SK-N-SH treated with all-trans-retinoic acid at 6 μM for 48 hours (cell line): ENCODE results near the gene LYRM4.

Experiments used
- ARNTL ChIP-seq: fragments of 450-650 bp; formaldehyde crosslinking; IDR thresholded peaks from 2 replicates; pipeline ENCODE4 v1.5.0; 2020; ENCODE audit warnings: low read depth, mild to moderate bottlenecking, moderate library complexity, borderline replicate concordance
- CSDC2 ChIP-seq: fragments of 250-450 bp; sonication (Bioruptor Pico); IDR thresholded peaks from 2 replicates; pipeline ENCODE4 v1.5.0; 2020; ENCODE audit warnings: mild to moderate bottlenecking, moderate library complexity
- ISL1 ChIP-seq: fragments of 250-450 bp; sonication (Bioruptor Pico); IDR thresholded peaks from 2 replicates; pipeline ENCODE4 v2.1.2; 2022; ENCODE audit warnings: mild to moderate bottlenecking, moderate library complexity
- OSR1 ChIP-seq: fragments of 250-450 bp; sonication (Bioruptor Pico); IDR thresholded peaks from 2 replicates; pipeline ENCODE4 v1.8.0; 2022; ENCODE audit warnings: moderate library complexity, mild to moderate bottlenecking, inconsistent platforms
- ZFP3 ChIP-seq: fragments of 250-450 bp; sonication (Bioruptor Pico); IDR thresholded peaks from 2 replicates; pipeline ENCODE4 v1.5.0; 2020; ENCODE audit warnings: mild to moderate bottlenecking, moderate library complexity
- ZFP30 ChIP-seq: fragments of 450-650 bp; formaldehyde crosslinking; IDR thresholded peaks from 2 replicates; pipeline ENCODE4 v1.5.0; 2022; ENCODE audit warnings: mild to moderate bottlenecking, moderate library complexity
- ZNF565 ChIP-seq: fragments of 450-650 bp; formaldehyde crosslinking; conservative IDR thresholded peaks from 2 replicates; pipeline ENCODE4 v1.5.0; 2020; ENCODE audit warnings: low read depth, mild to moderate bottlenecking, moderate library complexity
- ZNF8 ChIP-seq: fragments of 450-650 bp; formaldehyde crosslinking; IDR thresholded peaks from 2 replicates; pipeline ENCODE4 v1.5.0; 2020; ENCODE audit warnings: mild to moderate bottlenecking, moderate library complexity
- TF ChIP-seq, protein P1 (sequence below): fragments of 250-450 bp; sonication (Bioruptor Pico); IDR thresholded peaks from 2 replicates; pipeline ENCODE4 v1.5.0; 2020; ENCODE audit warnings: mild to moderate bottlenecking, moderate library complexity
- TF ChIP-seq, protein P2 (sequence below): fragments of 250-450 bp; sonication (Bioruptor Pico); IDR thresholded peaks from 2 replicates; pipeline ENCODE4 v1.5.1; 2020; ENCODE audit warnings: low read depth, mild to moderate bottlenecking, moderate library complexity
- TF ChIP-seq, protein P3 (sequence below): fragments of 250-450 bp; sonication (Bioruptor Pico); IDR thresholded peaks from 2 replicates; pipeline ENCODE4 v1.8.0; 2020; ENCODE audit warnings: mild to moderate bottlenecking, moderate library complexity, borderline replicate concordance
- TF ChIP-seq, protein P4 (sequence below): fragments of 250-450 bp; sonication (Bioruptor Pico); IDR thresholded peaks from 2 replicates; pipeline ENCODE4 v1.5.1; 2021; ENCODE audit warnings: mild to moderate bottlenecking, moderate library complexity

DNA sequence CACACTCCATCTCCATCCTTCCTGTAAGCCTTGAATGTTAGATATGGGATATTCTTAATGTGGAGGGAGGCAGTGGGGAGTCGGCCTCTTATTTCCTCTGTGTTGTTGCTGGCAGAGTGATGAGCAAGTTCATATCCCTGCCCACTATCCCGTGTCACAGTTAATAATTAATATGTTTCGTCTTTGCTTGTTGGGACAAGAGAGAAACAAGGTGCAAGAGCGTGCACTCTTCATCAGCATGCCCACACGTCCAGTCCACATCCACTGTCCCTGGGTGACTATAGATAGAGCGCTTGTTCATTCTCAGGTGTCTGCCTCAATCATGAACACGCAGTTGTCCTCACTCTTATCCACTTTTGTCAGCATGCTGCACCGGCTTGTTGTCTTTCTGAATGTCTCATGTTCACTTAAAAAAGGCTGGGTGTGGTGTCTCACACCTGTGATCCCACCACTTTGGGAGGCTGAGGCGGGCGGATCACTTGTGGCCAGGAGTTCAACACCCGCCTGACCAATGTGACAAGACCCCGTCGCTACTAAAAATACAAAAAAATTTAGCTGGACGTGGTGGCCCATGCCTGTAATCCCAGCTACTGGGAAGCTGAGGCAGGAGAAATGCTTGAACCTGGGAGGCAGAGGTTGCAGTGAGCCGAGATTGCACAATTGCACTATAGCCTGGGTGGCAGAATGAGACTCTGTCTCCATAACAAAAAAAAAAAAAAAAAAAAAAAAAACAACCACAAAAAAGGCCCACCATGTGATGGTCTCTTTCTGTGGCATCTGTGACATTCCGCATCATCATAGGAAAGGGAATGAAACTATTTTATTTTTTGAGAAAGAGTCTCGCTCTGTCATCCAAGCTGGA, 141.4 kb downstream of the LYRM4 start:
- TF ChIP-seq ARNTL (CRISPR knock-in tag) (no peak), ISL1 (CRISPR knock-in tag) (no peak), ZFP30 (CRISPR knock-in tag) (no peak), ZNF8 (CRISPR knock-in tag) (no peak), ZNF565 (CRISPR knock-in tag) (no peak), CSDC2 (no peak), OSR1 (CRISPR knock-in tag) (no peak), ZFP3 (CRISPR knock-in tag) (no peak)
- TF ChIP-seq, protein P1, sequence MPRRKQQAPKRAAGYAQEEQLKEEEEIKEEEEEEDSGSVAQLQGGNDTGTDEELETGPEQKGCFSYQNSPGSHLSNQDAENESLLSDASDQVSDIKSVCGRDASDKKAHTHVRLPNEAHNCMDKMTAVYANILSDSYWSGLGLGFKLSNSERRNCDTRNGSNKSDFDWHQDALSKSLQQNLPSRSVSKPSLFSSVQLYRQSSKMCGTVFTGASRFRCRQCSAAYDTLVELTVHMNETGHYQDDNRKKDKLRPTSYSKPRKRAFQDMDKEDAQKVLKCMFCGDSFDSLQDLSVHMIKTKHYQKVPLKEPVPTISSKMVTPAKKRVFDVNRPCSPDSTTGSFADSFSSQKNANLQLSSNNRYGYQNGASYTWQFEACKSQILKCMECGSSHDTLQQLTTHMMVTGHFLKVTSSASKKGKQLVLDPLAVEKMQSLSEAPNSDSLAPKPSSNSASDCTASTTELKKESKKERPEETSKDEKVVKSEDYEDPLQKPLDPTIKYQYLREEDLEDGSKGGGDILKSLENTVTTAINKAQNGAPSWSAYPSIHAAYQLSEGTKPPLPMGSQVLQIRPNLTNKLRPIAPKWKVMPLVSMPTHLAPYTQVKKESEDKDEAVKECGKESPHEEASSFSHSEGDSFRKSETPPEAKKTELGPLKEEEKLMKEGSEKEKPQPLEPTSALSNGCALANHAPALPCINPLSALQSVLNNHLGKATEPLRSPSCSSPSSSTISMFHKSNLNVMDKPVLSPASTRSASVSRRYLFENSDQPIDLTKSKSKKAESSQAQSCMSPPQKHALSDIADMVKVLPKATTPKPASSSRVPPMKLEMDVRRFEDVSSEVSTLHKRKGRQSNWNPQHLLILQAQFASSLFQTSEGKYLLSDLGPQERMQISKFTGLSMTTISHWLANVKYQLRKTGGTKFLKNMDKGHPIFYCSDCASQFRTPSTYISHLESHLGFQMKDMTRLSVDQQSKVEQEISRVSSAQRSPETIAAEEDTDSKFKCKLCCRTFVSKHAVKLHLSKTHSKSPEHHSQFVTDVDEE (CRISPR knock-in tag) = no peak
- TF ChIP-seq, protein P2, sequence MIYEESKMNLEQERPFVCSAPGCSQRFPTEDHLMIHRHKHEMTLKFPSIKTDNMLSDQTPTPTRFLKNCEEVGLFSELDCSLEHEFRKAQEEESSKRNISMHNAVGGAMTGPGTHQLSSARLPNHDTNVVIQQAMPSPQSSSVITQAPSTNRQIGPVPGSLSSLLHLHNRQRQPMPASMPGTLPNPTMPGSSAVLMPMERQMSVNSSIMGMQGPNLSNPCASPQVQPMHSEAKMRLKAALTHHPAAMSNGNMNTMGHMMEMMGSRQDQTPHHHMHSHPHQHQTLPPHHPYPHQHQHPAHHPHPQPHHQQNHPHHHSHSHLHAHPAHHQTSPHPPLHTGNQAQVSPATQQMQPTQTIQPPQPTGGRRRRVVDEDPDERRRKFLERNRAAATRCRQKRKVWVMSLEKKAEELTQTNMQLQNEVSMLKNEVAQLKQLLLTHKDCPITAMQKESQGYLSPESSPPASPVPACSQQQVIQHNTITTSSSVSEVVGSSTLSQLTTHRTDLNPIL (CRISPR knock-in tag) = no peak
- TF ChIP-seq, protein P3, sequence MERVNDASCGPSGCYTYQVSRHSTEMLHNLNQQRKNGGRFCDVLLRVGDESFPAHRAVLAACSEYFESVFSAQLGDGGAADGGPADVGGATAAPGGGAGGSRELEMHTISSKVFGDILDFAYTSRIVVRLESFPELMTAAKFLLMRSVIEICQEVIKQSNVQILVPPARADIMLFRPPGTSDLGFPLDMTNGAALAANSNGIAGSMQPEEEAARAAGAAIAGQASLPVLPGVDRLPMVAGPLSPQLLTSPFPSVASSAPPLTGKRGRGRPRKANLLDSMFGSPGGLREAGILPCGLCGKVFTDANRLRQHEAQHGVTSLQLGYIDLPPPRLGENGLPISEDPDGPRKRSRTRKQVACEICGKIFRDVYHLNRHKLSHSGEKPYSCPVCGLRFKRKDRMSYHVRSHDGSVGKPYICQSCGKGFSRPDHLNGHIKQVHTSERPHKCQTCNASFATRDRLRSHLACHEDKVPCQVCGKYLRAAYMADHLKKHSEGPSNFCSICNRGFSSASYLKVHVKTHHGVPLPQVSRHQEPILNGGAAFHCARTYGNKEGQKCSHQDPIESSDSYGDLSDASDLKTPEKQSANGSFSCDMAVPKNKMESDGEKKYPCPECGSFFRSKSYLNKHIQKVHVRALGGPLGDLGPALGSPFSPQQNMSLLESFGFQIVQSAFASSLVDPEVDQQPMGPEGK (CRISPR knock-in tag) = no peak
- TF ChIP-seq, protein P4, sequence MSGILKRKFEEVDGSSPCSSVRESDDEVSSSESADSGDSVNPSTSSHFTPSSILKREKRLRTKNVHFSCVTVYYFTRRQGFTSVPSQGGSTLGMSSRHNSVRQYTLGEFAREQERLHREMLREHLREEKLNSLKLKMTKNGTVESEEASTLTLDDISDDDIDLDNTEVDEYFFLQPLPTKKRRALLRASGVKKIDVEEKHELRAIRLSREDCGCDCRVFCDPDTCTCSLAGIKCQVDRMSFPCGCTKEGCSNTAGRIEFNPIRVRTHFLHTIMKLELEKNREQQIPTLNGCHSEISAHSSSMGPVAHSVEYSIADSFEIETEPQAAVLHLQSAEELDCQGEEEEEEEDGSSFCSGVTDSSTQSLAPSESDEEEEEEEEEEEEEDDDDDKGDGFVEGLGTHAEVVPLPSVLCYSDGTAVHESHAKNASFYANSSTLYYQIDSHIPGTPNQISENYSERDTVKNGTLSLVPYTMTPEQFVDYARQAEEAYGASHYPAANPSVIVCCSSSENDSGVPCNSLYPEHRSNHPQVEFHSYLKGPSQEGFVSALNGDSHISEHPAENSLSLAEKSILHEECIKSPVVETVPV (CRISPR knock-in tag) = no peak
